Neuronal stem cell (in vitro differentiated cells): ENCODE measurements around the gene ITPKC.

Source experiments
- DNase-seq: peaks from one replicate; pipeline ENCODE4 v3.0.0-alpha.2; 2013; ENCODE audit warnings: low spot score
- H2AFZ ChIP-seq: one replicate; pipeline ENCODE4 v1.6.1; 2013; ENCODE audit warnings: mild to moderate bottlenecking, low read length, inconsistent platforms
- H2AK5ac ChIP-seq: 2 replicates; pipeline ENCODE4 v1.6.1; 2013; ENCODE audit warnings: low read depth, mild to moderate bottlenecking, inconsistent platforms, low read length, moderate library complexity, mixed read lengths
- H2BK120ac ChIP-seq: 2 replicates; pipeline ENCODE4 v1.6.1; 2013; ENCODE audit warnings: low read depth, mild to moderate bottlenecking, inconsistent platforms, low read length, moderate library complexity, mixed read lengths
- H2BK12ac ChIP-seq: one replicate; pipeline ENCODE4 v1.6.1; 2013; ENCODE audit warnings: low read length, inconsistent platforms
- H2BK15ac ChIP-seq: 2 replicates; pipeline ENCODE4 v1.6.1; 2013; ENCODE audit warnings: mild to moderate bottlenecking, low read length, inconsistent platforms, mixed read lengths
- H2BK5ac ChIP-seq: one replicate; pipeline ENCODE4 v1.6.1; 2013; ENCODE audit warnings: inconsistent platforms, mild to moderate bottlenecking, low read length, moderate library complexity
- H3K14ac ChIP-seq: one replicate; pipeline ENCODE4 v1.6.1; 2013; ENCODE audit warnings: low read length, inconsistent platforms
- H3K18ac ChIP-seq: 2 replicates; pipeline ENCODE4 v1.6.1; 2013; ENCODE audit warnings: low read length, inconsistent platforms
- H3K23ac ChIP-seq: 2 replicates; pipeline ENCODE4 v1.6.1; 2013; ENCODE audit warnings: low read depth, mild to moderate bottlenecking, mixed read lengths, low read length, inconsistent platforms; ENCODE audit not compliant: poor library complexity
- H3K27ac ChIP-seq: replicated peaks from 3 replicates; pipeline ENCODE4 v1.5.1; 2013; ENCODE audit warnings: low read length, inconsistent platforms
- H3K27me3 ChIP-seq, 3 experiments: 2 replicates each; pipeline ENCODE4 v1.6.1; 2013; ENCODE audit warnings: low read length in 3 of 3, mild to moderate bottlenecking in 2 of 3, inconsistent platforms in 1 of 3, low read depth in 1 of 3, mixed read lengths in 1 of 3, moderate library complexity in 1 of 3; ENCODE audit not compliant: control insufficient read depth in 3 of 3, insufficient read depth in 3 of 3
- H3K36me3 ChIP-seq, 2 donors: replicated peaks in 1 of 2; 2 replicates each; pipeline ENCODE4 v1.6.1; 2013; ENCODE audit warnings: low read length in 2 of 2; ENCODE audit not compliant: control insufficient read depth in 2 of 2, insufficient read depth in 2 of 2
- H3K4ac ChIP-seq: 2 replicates; pipeline ENCODE4 v1.6.1; 2013; ENCODE audit warnings: inconsistent platforms, mild to moderate bottlenecking, low read length, moderate library complexity
- H3K4me1 ChIP-seq, 2 donors: 1 replicate in 1 of 2; 2 replicates in 1 of 2; pipeline ENCODE4 v1.6.1; 2013; ENCODE audit warnings: low read length in 2 of 2, low read depth in 1 of 2; ENCODE audit not compliant: control insufficient read depth in 2 of 2, insufficient read depth in 1 of 2
- H3K4me2 ChIP-seq: one replicate; pipeline ENCODE4 v1.6.1; 2013; ENCODE audit warnings: mild to moderate bottlenecking, low read length, inconsistent platforms; ENCODE audit not compliant: insufficient read depth, poor library complexity, severe bottlenecking
- H3K4me3 ChIP-seq, 2 donors: 2 replicates each; pipeline ENCODE4 v1.5.1; 2013; ENCODE audit warnings: low read length in 2 of 2, mild to moderate bottlenecking in 2 of 2, inconsistent platforms in 1 of 2, moderate library complexity in 1 of 2
- H3K79me1 ChIP-seq: one replicate; pipeline ENCODE4 v1.6.1; 2013; ENCODE audit warnings: low read depth, mild to moderate bottlenecking, inconsistent platforms, low read length, moderate library complexity
- H3K9ac ChIP-seq: one replicate; pipeline ENCODE4 v1.6.1; 2013; ENCODE audit warnings: mild to moderate bottlenecking, low read depth, low read length, inconsistent platforms; ENCODE audit not compliant: poor library complexity
- H3K9me3 ChIP-seq, 2 donors: replicated peaks in 1 of 2; 2 replicates each; pipeline versions ENCODE3 to v1.6.1; 2013; ENCODE audit warnings: low read length in 2 of 2, mild to moderate bottlenecking in 2 of 2, inconsistent platforms in 1 of 2, low read depth in 1 of 2, mixed read lengths in 1 of 2, moderate library complexity in 1 of 2; ENCODE audit not compliant: control insufficient read depth in 2 of 2, insufficient read depth in 1 of 2
- H4K8ac ChIP-seq: one replicate; pipeline ENCODE4 v1.6.1; 2013; ENCODE audit warnings: low read depth, mild to moderate bottlenecking, inconsistent platforms, low read length, moderate library complexity
- H4K91ac ChIP-seq: one replicate; pipeline ENCODE4 v1.6.1; 2013; ENCODE audit warnings: low read length, low read depth, mild to moderate bottlenecking, inconsistent platforms; ENCODE audit not compliant: poor library complexity
- WGBS, 2 donors: extraction: QIAGEN DNeasy Blood & Tissue Kit; methylation state at CpG; one replicate each; pipeline ENCODE4 v1.1.7; 2013; ENCODE audit warnings: missing lambda C conversion rate in 2 of 2, mixed read lengths in 1 of 2; ENCODE audit not compliant: insufficient read length in 2 of 2, insufficient replicate concordance in 1 of 2; ENCODE audit errors: extremely low coverage in 2 of 2; 5-methylcytosine and 5-hydroxymethylcytosine counted together

ITPKC gene

GRCh38 chr19:40697007-40697406 lies 19.9 kb upstream of the ITPKC start:
- Histone ChIP-seq H3K4ac (no peak overlapping the region), H3K14ac (no peak overlapping the region), H3K79me1 (no peaks in the 10 kb centered on the region), H2AFZ (no peak overlapping the region), H4K91ac (no peak overlapping the region), H2BK12ac (no peak overlapping the region), H4K8ac (no peak overlapping the region), H3K27ac (no peak overlapping the region), H3K23ac (no peak overlapping the region), H2AK5ac (no peak overlapping the region), H3K18ac (no peak overlapping the region), H3K4me2 (no peak overlapping the region), H3K27me3 (no peaks in the 10 kb centered on the region), H3K36me3 (peaks cover 44 to 75% of the 10 kb centered on the region in 2 donors), H2BK120ac (no peak overlapping the region), H3K4me1 (no peaks in the 10 kb centered on the region), H3K4me3 (no peak overlapping the region), H3K9ac (no peak overlapping the region), H2BK15ac (no peak overlapping the region), H3K9me3 (no peaks in the 10 kb centered on the region), H2BK5ac (no peak overlapping the region)
- WGBS, 2 donors, result no CpG with 5 or more reads among the region's 6 CpGs
- no peak for DNase-seq

GRCh38 chr19:40700083-40700482 lies 16.8 kb upstream of the ITPKC start:
- WGBS, 2 donors, result no CpG with 5 or more reads among the region's 9 CpGs
- peaks cover 49 to 85% of the 10 kb centered on the region in 2 donors for H3K36me3 ChIP-seq
- H3K23ac ChIP-seq, result no peak overlapping the region
- H3K14ac ChIP-seq, result no peak overlapping the region
- H3K9ac ChIP-seq, result no peak overlapping the region
- H3K79me1 ChIP-seq, result no peaks in the 10 kb centered on the region
- H3K27me3 ChIP-seq, result no peaks in the 10 kb centered on the region
- H2BK15ac ChIP-seq, result no peak overlapping the region
- H4K91ac ChIP-seq, result no peak overlapping the region
- no peak overlapping the region for H3K4me2 ChIP-seq
- peaks cover 0 to 4% of the 10 kb centered on the region in 2 donors for H3K4me1 ChIP-seq
- H3K4ac ChIP-seq, result no peak overlapping the region
- H3K4me3 ChIP-seq, result no peak overlapping the region
- no peak overlapping the region for H3K27ac ChIP-seq
- no peak overlapping the region for H2BK5ac ChIP-seq
- DNase-seq, result no peak
- H2AK5ac ChIP-seq, result no peak overlapping the region
- no peaks in the 10 kb centered on the region for H3K9me3 ChIP-seq
- H2BK12ac ChIP-seq, result no peak overlapping the region
- H3K18ac ChIP-seq, result no peak overlapping the region
- H4K8ac ChIP-seq, result no peak overlapping the region
- H2AFZ ChIP-seq, result no peak overlapping the region
- no peak overlapping the region for H2BK120ac ChIP-seq

- Histone ChIP-seq H2BK12ac (no peak overlapping the region), H3K23ac (no peak overlapping the region), H4K91ac (no peak overlapping the region), H3K27ac (no peak overlapping the region), H3K4me1 (peaks cover 0 to 4% of the 10 kb centered on the region in 2 donors), H3K9ac (no peak overlapping the region), H2BK15ac (no peak overlapping the region), H3K9me3 (no peaks in the 10 kb centered on the region), H2BK120ac (no peak overlapping the region), H3K4me3 (no peak overlapping the region), H3K4me2 (no peak overlapping the region), H3K79me1 (no peaks in the 10 kb centered on the region), H2AK5ac (no peak overlapping the region), H3K4ac (no peak overlapping the region), H3K14ac (no peak overlapping the region), H3K27me3 (no peaks in the 10 kb centered on the region), H2BK5ac (no peak overlapping the region), H2AFZ (no peak overlapping the region), H3K36me3 (peaks cover 48 to 87% of the 10 kb centered on the region in 2 donors), H3K18ac (no peak overlapping the region), H4K8ac (no peak overlapping the region)
- DNase-seq, result no peak
- WGBS, 2 donors, result no CpG with 5 or more reads among the region's 6 CpGs
Observed at GRCh38 chr19:40701758-40702157, 15.2 kb upstream of the ITPKC start.

GRCh38 chr19:40702337-40703012 lies 14.4 kb upstream of the ITPKC start:
- Histone ChIP-seq H3K9me3 (no peaks in the 10 kb centered on the region), H3K27me3 (no peaks in the 10 kb centered on the region), H3K4me2 (no peak overlapping the region), H3K4me3 (no peak overlapping the region), H3K27ac (no peak overlapping the region), H3K9ac (peak overlapping the region; percentile 76), H3K79me1 (no peaks in the 10 kb centered on the region), H2BK120ac (no peak overlapping the region), H4K91ac (no peak overlapping the region), H2BK15ac (no peak overlapping the region), H2BK12ac (no peak overlapping the region), H2AFZ (no peak overlapping the region), H2BK5ac (peak overlapping the region; percentile 42), H4K8ac (no peak overlapping the region), H3K4ac (no peak overlapping the region), H3K4me1 (peaks cover 0 to 4% of the 10 kb centered on the region in 2 donors), H3K18ac (peak overlapping the region; percentile 61), H3K36me3 (peaks cover 46 to 83% of the 10 kb centered on the region in 2 donors), H2AK5ac (no peak overlapping the region), H3K23ac (peak overlapping the region; percentile 83), H3K14ac (no peak overlapping the region)
- DNase-seq, result no peak
- WGBS, 2 donors, result no CpG with 5 or more reads among the region's 18 CpGs
